CD14-positive monocyte (primary cell): ENCODE measurements around the gene KCNMA1. TPM values are rescaled to one million over a fixed set of nuclear protein-coding genes. Genes with fewer than 3 reads are reported as not detected.

Experiments used
- DNase-seq, 3 donors: peaks; one replicate each; pipeline ENCODE4 v3.0.0-alpha.2; 2011 to 2022
- H2AFZ ChIP-seq: 2 replicates; pipeline ENCODE4 v1.6.0; 2012; ENCODE audit warnings: mild to moderate bottlenecking, low read depth, low read length, inconsistent platforms; ENCODE audit not compliant: insufficient read depth, poor library complexity, severe bottlenecking
- H3K27ac ChIP-seq, 2 donors: 1 replicate in 1 of 2; 2 replicates in 1 of 2; pipeline ENCODE4 v1.5.1; 2012 to 2013; ENCODE audit warnings: low read length in 2 of 2, control low read depth in 1 of 2, inconsistent platforms in 1 of 2, low read depth in 1 of 2, mild to moderate bottlenecking in 1 of 2
- H3K27me3 ChIP-seq, 2 donors: one replicate each; pipeline versions ENCODE4 v1.6.0 to v1.6.1; 2011 to 2013; ENCODE audit warnings: low read length in 2 of 2; ENCODE audit not compliant: control insufficient read depth in 2 of 2, insufficient read depth in 2 of 2
- H3K36me3 ChIP-seq, 2 donors: replicated peaks in 1 of 2; 1 replicate in 1 of 2; 2 replicates in 1 of 2; pipeline versions ENCODE4 v1.5.1 to v1.6.1; 2012 to 2013; ENCODE audit warnings: low read length in 2 of 2, control low read depth in 1 of 2, inconsistent platforms in 1 of 2, mild to moderate bottlenecking in 1 of 2; ENCODE audit not compliant: insufficient read depth in 2 of 2, control insufficient read depth in 1 of 2
- H3K4me1 ChIP-seq, 2 donors: 1 replicate in 1 of 2; 2 replicates in 1 of 2; pipeline versions ENCODE4 v1.5.1 to v1.6.1; 2012 to 2013; ENCODE audit warnings: low read length in 2 of 2, control low read depth in 1 of 2, inconsistent platforms in 1 of 2, mild to moderate bottlenecking in 1 of 2, moderate library complexity in 1 of 2; ENCODE audit not compliant: insufficient read depth in 2 of 2, control insufficient read depth in 1 of 2
- H3K4me2 ChIP-seq: replicated peaks from 2 replicates; pipeline ENCODE3; 2012; ENCODE audit warnings: low read length, moderate library complexity, mild to moderate bottlenecking; ENCODE audit not compliant: poor library complexity, severe bottlenecking; ENCODE audit errors: extremely low read depth
- H3K4me3 ChIP-seq, 3 experiments: fragments of 200-600 bp in 1 of 3; sonication (generic) in 1 of 3; replicated peaks in 1 of 3; 1 replicate in 2 of 3; 2 replicates in 1 of 3; pipeline ENCODE4 v1.5.1; 2011 to 2013; ENCODE audit warnings: low read length in 3 of 3, mild to moderate bottlenecking in 3 of 3, control low read depth in 2 of 3, low read depth in 2 of 3, inconsistent platforms in 1 of 3, moderate library complexity in 1 of 3
- H3K79me2 ChIP-seq: 2 replicates; pipeline ENCODE4 v1.6.0; 2012; ENCODE audit warnings: mild to moderate bottlenecking, control low read depth, inconsistent platforms, low read length, moderate library complexity; ENCODE audit not compliant: insufficient read depth
- H3K9ac ChIP-seq: 2 replicates; pipeline ENCODE4 v1.6.0; 2017; ENCODE audit warnings: low read length, mild to moderate bottlenecking; ENCODE audit not compliant: insufficient read depth, poor library complexity, severe bottlenecking
- H3K9me3 ChIP-seq, 2 donors: replicated peaks in 1 of 2; 1 replicate in 1 of 2; 2 replicates in 1 of 2; pipeline versions ENCODE4 v1.5.1 to v1.6.1; 2012 to 2013; ENCODE audit warnings: low read length in 2 of 2, control low read depth in 1 of 2; ENCODE audit not compliant: control insufficient read depth in 1 of 2, insufficient read depth in 1 of 2
- H4K20me1 ChIP-seq: 2 replicates; pipeline ENCODE4 v1.6.0; 2012; ENCODE audit warnings: mild to moderate bottlenecking, low read length, control low read depth, moderate library complexity; ENCODE audit not compliant: insufficient read depth
- H3K27ac Mint-ChIP-seq, 7 donors: one replicate each; pipeline ENCODE4 v1.8.0; 2020; ENCODE audit warnings: mild to moderate bottlenecking in 7 of 7, mixed read lengths in 7 of 7, moderate library complexity in 6 of 7, inconsistent platforms in 2 of 7
- H3K27me3 Mint-ChIP-seq, 3 donors: one replicate each; pipeline ENCODE4 v1.8.0; 2021 to 2022; ENCODE audit warnings: low read depth in 3 of 3, mild to moderate bottlenecking in 3 of 3, mixed read lengths in 3 of 3, moderate library complexity in 3 of 3, inconsistent platforms in 1 of 3
- H3K36me3 Mint-ChIP-seq, 2 donors: one replicate each; pipeline ENCODE4 v1.8.0; 2020; ENCODE audit warnings: mixed read lengths in 2 of 2, inconsistent platforms in 1 of 2, mild to moderate bottlenecking in 1 of 2
- H3K4me1 Mint-ChIP-seq: one replicate; pipeline ENCODE4 v1.8.0; 2020; ENCODE audit warnings: mild to moderate bottlenecking, mixed read lengths
- H3K4me3 Mint-ChIP-seq, 2 donors: one replicate each; pipeline ENCODE4 v1.8.0; 2020; ENCODE audit warnings: mild to moderate bottlenecking in 2 of 2, mixed read lengths in 2 of 2, moderate library complexity in 1 of 2
- H3K9me3 Mint-ChIP-seq, 7 donors: one replicate each; pipeline ENCODE4 v1.8.0; 2020 to 2022; ENCODE audit warnings: mixed read lengths in 7 of 7, mild to moderate bottlenecking in 6 of 7, moderate library complexity in 6 of 7, inconsistent platforms in 2 of 7
- CTCF ChIP-seq: fragments of 200-600 bp; IDR thresholded peaks from one replicate; pipeline ENCODE4 v1.8.0; 2022; ENCODE audit warnings: antibody characterized with exemption, mild to moderate bottlenecking
- WGBS: methylation state at CpG from one replicate; pipeline ENCODE4 v1.1.5; 2013; ENCODE audit warnings: missing lambda C conversion rate; ENCODE audit not compliant: insufficient coverage; 5-methylcytosine and 5-hydroxymethylcytosine counted together
- intact Hi-C, 2 donors: fragments of 100-400 bp; cut with micrococcal nuclease; formaldehyde crosslinking; loops; one replicate each; pipeline versions ENCODE4 v1.15.0 to v1.15.1; 2023
- polyA plus RNA-seq, 3 donors: library from polyadenylated mRNA; depleted of rRNA in 1 of 3; unstranded in 2 of 3; stranded (reverse) in 1 of 3; fragments of 300-500 nt in 2 of 3; fragments of >200 nt in 1 of 3; fragmentation: Illumina TruSeq in 2 of 3; gene quantifications; 1 replicate in 2 of 3; 2 replicates in 1 of 3; pipeline ENCODE4 v1.2.3, GENCODE V29; 2012 to 2021

Gene KCNMA1
- polyA plus RNA-seq, 3 donors, result 0.11 to 1.0 TPM; not detected in 1

GRCh38 chr10:77401683-77402082, 235.9 kb downstream of the KCNMA1 start:
- no peak overlapping the region for H3K27ac Mint-ChIP-seq
- Histone ChIP-seq H3K4me3 (no peak overlapping the region), H3K36me3 (no peaks in the 10 kb centered on the region), H3K27me3 (no peaks in the 10 kb centered on the region), H3K9ac (no peak overlapping the region), H2AFZ (no peak overlapping the region), H3K79me2 (no peaks in the 10 kb centered on the region), H3K27ac (no peak overlapping the region), H3K4me2 (no peak overlapping the region), H3K4me1 (no peaks in the 10 kb centered on the region), H3K9me3 (no peaks in the 10 kb centered on the region), H4K20me1 (no peaks in the 10 kb centered on the region)
- H3K27me3 Mint-ChIP-seq, result peaks cover 9 to 23% (median 15%) of the 10 kb centered on the region in 3 donors
- no peak overlapping the region for H3K4me3 Mint-ChIP-seq
- no peaks in the 10 kb centered on the region for H3K4me1 Mint-ChIP-seq
- no peak for TF ChIP-seq CTCF
- no peak for DNase-seq
- no peaks in the 10 kb centered on the region for H3K36me3 Mint-ChIP-seq
- peaks cover 0 to 1% (median 0%) of the 10 kb centered on the region in 7 donors for H3K9me3 Mint-ChIP-seq
- intact Hi-C loops, result no loop called here
- 38% methylated on average over 1 of the region's 3 CpGs for WGBS

- Mint-ChIP-seq H3K27ac (no peak overlapping the region), H3K4me1 (no peaks in the 10 kb centered on the region), H3K9me3 (peaks cover 0 to 1% (median 0%) of the 10 kb centered on the region in 7 donors), H3K4me3 (no peak overlapping the region), H3K27me3 (peaks cover 7 to 17% (median 14%) of the 10 kb centered on the region in 3 donors), H3K36me3 (no peaks in the 10 kb centered on the region)
- Histone ChIP-seq H3K9ac (no peak overlapping the region), H3K27me3 (no peaks in the 10 kb centered on the region), H2AFZ (no peak overlapping the region), H3K27ac (no peak overlapping the region), H4K20me1 (no peaks in the 10 kb centered on the region), H3K36me3 (no peaks in the 10 kb centered on the region), H3K4me1 (no peaks in the 10 kb centered on the region), H3K4me2 (no peak overlapping the region), H3K79me2 (no peaks in the 10 kb centered on the region), H3K4me3 (no peak overlapping the region), H3K9me3 (no peaks in the 10 kb centered on the region)
- WGBS, result 94% methylated on average over 3 of the region's 4 CpGs
- DNase-seq, result no peak
- intact Hi-C loops, result no loop called here
- no peak for TF ChIP-seq CTCF
Measured at GRCh38 chr10:77400033-77400432, 237.6 kb downstream of the KCNMA1 start.
